Activated T-helper 1 cell treated with anti-CD3 and anti-CD28 coated beads, Interleukin-12 subunit alpha, Interleukin-12 subunit beta, Interleukin-2, Interleukin-4 antibody, amounts not matched to agents 30 ng/mL and 10 ng/mL and 1 ng/mL, durations not matched to agents 14 hours and 24 hours and 36 hours (primary cell): ENCODE results near the gene SCG5. TPM values are rescaled to one million over a fixed set of nuclear protein-coding genes. Genes with fewer than 3 reads are reported as not detected.

Experiments
- total RNA-seq: library from RNA; stranded (reverse); gene quantifications from 2 replicates; pipeline ENCODE4 v1.2.3, GENCODE V29; 2022

The SCG5 gene
- total RNA-seq, 1 donor from 2014 or later: 1.6 TPM

Other genes with a start within 250 kb of the SCG5 start
- gene GOLGA8K, start 238.4 kb upstream of the SCG5 start, total RNA-seq: 0.32 and 0.52 TPM in 2 replicates
- 2.9 and 3.3 TPM in 2 replicates for gene GOLGA8O, start 186.1 kb upstream of the SCG5 start, total RNA-seq
- gene GOLGA8N, start 48.3 kb upstream of the SCG5 start, total RNA-seq: 6.2 and 7.7 TPM in 2 replicates
- gene ARHGAP11A, start 26.2 kb upstream of the SCG5 start, total RNA-seq: 90.2 and 96.4 TPM in 2 replicates
- not detected in 2 replicates for gene GREM1, start 76.3 kb downstream of the SCG5 start, total RNA-seq